Activated gamma-delta T cell treated with Interleukin-2 at 50 U/mL for 16 hours (primary cell): ENCODE results near the gene GNAI3.

Experiments
- DNase-seq: peaks from one replicate; pipeline ENCODE4 v3.0.0-alpha.2; 2020

The GNAI3 gene

DNA sequence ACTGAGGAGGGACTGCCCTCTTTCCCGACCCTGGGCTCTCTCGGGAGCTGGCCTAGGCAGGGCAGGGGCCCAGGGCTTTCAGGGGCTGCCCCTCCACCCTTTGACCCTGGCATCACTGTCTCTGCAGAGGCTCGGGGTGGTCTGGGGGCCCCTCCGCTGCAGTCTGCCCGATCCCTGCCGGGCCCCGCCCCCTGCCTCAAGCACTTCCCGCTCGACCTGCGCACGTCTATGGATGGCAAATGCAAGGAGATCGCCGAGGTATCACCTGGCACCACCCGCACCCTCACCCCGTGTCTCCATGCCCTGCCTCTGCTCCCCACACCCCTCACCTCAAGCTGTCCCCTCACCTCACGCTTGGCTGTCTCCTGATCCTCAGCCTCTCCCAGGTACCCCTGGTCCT is 76.8 kb downstream of the GNAI3 start:
- DNase-seq, result no peak

- no peak for DNase-seq
Measured at GRCh38 chr1:109625601-109626560, 77.5 kb downstream of the GNAI3 start.

DNA sequence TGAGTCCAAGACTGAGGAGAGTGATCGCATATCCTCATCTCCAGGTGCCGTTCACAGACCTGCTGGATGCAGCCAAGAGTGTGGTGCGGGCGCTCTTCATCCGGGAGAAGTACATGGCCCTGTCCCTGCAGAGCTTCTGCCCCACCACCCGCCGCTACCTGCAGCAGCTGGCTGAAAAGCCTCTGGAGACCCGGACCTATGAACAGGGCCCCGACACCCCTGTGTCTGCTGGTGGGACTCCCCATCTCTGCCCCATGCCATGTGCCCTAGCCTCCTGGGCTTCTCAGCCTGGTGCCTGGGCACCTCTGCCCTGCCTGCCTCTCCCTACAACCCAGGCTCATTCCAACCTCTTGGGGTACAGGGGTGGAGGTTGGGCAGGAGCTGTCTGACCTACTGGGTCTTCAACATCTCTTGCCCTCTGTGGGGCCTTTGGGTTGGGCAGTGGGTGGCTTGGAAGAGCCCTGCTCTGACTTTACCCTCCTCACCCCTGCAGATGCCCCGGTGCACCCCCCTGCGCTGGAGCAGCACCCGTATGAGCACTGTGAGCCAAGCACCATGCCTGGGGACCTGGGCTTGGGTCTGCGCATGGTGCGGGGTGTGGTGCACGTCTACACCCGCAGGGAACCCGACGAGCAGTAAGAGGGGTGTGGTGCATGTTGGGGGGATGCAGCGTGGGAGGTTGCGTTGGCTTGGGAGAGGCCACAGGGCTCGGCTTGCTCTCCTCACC is 78.4 kb downstream of the GNAI3 start:
- no peak for DNase-seq

DNA sequence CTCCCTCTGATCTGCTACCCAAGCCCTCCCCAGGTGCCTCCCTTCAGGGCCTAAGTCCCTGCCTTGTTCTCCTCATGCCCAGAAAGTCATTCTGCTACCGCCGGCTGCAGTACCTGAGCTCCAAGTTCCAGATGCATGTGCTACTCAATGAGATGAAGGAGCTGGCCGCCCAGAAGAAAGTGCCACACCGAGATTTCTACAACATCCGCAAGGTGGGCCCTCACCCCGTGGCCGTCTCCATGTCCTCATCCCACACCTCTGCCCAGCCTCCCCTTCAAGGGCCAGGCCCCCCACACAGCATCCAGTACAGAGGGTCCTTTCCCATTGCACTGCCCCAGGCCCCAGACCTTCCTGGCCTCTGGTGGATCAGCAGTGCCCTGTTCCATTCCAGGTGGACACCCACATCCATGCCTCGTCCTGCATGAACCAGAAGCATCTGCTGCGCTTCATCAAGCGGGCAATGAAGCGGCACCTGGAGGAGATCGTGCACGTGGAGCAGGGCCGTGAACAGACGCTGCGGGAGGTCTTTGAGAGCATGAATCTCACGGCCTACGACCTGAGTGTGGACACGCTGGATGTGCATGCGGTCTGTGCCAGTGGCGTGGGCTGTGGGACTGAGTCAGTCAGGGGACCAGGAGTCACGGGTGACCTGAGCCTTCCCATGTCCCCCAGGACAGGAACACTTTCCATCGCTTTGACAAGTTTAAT is 79.4 kb downstream of the GNAI3 start:
- no peak for DNase-seq

DNA sequence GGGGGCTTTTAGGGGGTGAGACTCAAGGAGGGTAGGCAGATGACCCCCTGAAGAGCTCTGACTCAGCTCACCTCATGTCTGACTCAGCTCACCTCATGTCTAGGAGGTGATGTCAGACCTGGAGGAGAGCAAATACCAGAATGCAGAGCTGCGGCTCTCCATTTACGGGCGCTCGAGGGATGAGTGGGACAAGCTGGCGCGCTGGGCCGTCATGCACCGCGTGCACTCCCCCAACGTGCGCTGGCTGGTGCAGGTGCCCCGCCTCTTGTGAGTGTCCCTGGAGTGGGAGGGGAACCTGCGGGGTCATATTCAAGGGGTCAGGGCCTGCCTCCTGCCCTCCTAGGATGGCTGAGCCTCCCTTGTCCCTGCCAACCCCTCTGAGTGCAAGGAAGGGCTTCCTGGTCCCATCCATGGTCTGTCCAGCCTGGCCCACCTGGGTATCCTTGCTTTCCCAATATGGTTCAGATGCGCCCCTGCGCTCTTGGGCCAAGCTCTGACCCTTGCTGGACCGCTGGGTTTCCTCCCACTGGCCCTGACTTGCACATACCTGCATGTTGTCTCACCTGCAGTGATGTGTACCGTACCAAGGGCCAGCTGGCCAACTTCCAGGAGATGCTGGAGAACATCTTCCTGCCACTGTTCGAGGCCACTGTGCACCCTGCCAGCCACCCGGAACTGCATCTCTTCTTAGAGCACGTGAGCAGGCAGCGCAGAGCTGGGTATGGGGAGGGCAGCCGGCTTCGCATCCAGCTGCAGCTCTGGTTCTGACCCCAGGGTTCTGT is 80.3 kb downstream of the GNAI3 start:
- DNase-seq, result no peak

- no peak for DNase-seq
Measured at GRCh38 chr1:109629372-109630030, 81.1 kb downstream of the GNAI3 start.

- DNase-seq, result peak; percentile 48
Measured at GRCh38 chr1:109630081-109630897, 81.9 kb downstream of the GNAI3 start.

DNA sequence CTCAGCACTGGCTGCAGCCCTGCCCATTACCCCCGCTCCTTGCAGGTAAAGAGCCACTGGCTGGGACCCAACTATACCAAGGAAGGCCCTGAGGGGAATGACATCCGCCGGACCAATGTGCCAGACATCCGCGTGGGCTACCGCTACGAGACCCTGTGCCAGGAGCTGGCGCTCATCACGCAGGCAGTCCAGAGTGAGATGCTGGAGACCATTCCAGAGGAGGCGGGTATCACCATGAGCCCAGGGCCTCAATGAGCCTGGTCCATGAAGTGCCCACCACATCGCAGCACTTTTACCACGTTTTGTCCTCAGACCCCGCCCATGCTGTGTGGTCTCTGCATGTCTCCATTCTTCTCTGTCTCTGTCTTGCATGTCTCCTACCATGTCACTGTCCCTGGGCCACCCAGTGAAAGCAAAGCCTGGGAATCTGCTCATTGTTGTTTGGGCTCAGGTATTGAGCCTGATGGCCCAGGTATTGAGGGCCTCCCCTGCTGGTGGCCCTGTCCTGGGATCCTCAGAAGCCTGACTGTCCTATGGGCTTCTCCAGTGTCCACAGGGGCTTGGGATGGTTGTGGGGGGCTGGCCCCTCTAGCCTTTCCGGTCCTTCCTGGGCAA is 82.6 kb downstream of the GNAI3 start:
- DNase-seq, result no peak

GRCh38 chr1:109631513-109632505 is 83.4 kb downstream of the GNAI3 start:
- no peak for DNase-seq

- DNase-seq, result no peak
Measured at GRCh38 chr1:109632671-109633346, 84.4 kb downstream of the GNAI3 start.

- DNase-seq, result no peak
Measured at GRCh38 chr1:109634292-109634691, 85.9 kb downstream of the GNAI3 start.

- no peak for DNase-seq
Measured at GRCh38 chr1:109634771-109635750, 86.6 kb downstream of the GNAI3 start.

GRCh38 chr1:109635862-109636200 is 87.4 kb downstream of the GNAI3 start:
- no peak for DNase-seq

GRCh38 chr1:109636201-109636952 is 88.0 kb downstream of the GNAI3 start:
- no peak for DNase-seq

GRCh38 chr1:109637446-109637845 is 89.0 kb downstream of the GNAI3 start:
- DNase-seq, result no peak

GRCh38 chr1:109639063-109639840 is 90.8 kb downstream of the GNAI3 start:
- DNase-seq, result no peak
